Lung (tissue), 16 donors: ENCODE results near the gene RNH1. TPM values are rescaled to one million over a fixed set of nuclear protein-coding genes. Genes with fewer than 3 reads are reported as not detected.
A peak's percentile ranks its signal among the peaks of the same experiment; 100 is the strongest.

ENCODE experiments used
- ATAC-seq: fragments of 200-7000 bp; cut with Tn5 transposase; one replicate; pipeline ENCODE4 v1.9.1; 2020; ENCODE audit warnings: moderate number of reproducible peaks; ENCODE audit not compliant: insufficient read depth, low FRiP score
- DNase-seq, 3 donors: peaks; one replicate each; pipeline ENCODE4 v3.0.0-alpha.2; 2013 to 2017
- H3K27ac ChIP-seq, 2 donors: one replicate each; pipeline ENCODE4 v1.5.1; 2013; ENCODE audit warnings: mild to moderate bottlenecking in 2 of 2, moderate library complexity in 2 of 2, control low read depth in 1 of 2, inconsistent platforms in 1 of 2, low read depth in 1 of 2, low read length in 1 of 2
- H3K27me3 ChIP-seq, 3 donors: one replicate each; pipeline ENCODE4 v1.5.1; 2013; ENCODE audit warnings: low read length in 2 of 3; ENCODE audit not compliant: control insufficient read depth in 3 of 3, insufficient read depth in 3 of 3
- H3K36me3 ChIP-seq, 4 donors: one replicate each; pipeline ENCODE4 v1.5.1; 2013; ENCODE audit warnings: low read length in 4 of 4, mild to moderate bottlenecking in 1 of 4, moderate library complexity in 1 of 4; ENCODE audit not compliant: control insufficient read depth in 4 of 4, insufficient read depth in 4 of 4
- H3K4me1 ChIP-seq, 5 donors: one replicate each; pipeline ENCODE4 v1.5.1; 2013; ENCODE audit warnings: low read length in 5 of 5, mild to moderate bottlenecking in 2 of 5, moderate library complexity in 1 of 5; ENCODE audit not compliant: control insufficient read depth in 5 of 5, insufficient read depth in 5 of 5
- H3K4me3 ChIP-seq: one replicate; pipeline ENCODE4 v1.5.1; 2013; ENCODE audit warnings: mild to moderate bottlenecking, control low read depth, moderate library complexity
- H3K9ac ChIP-seq, 2 donors: one replicate each; pipeline ENCODE4 v1.5.1; 2013; ENCODE audit warnings: low read length in 2 of 2, control low read depth in 1 of 2; ENCODE audit not compliant: insufficient read depth in 1 of 2
- H3K9me3 ChIP-seq, 4 donors: one replicate each; pipeline ENCODE4 v1.5.1; 2013; ENCODE audit warnings: low read length in 3 of 4, mild to moderate bottlenecking in 1 of 4, moderate library complexity in 1 of 4; ENCODE audit not compliant: control insufficient read depth in 4 of 4, insufficient read depth in 3 of 4
- WGBS, 2 donors: extraction: QIAGEN DNeasy Blood & Tissue Kit; methylation state at CpG; one replicate each; pipeline ENCODE4 v1.1.7; 2013; 5-methylcytosine and 5-hydroxymethylcytosine counted together
- long read RNA-seq, 5 donors: transcript quantifications; one replicate each; lab custom pipeline, GENCODE V29; 2026
- polyA plus RNA-seq, 2 donors: library from polyadenylated mRNA; stranded (reverse); fragments of 200-250 nt; gene quantifications; one replicate each; pipeline ENCODE4 v1.2.1, GENCODE V29; 2013
- total RNA-seq, 2 donors: library from RNA; depleted of rRNA in 1 of 2; stranded (reverse); fragments of >200 nt in 1 of 2; gene quantifications; one replicate each; pipeline ENCODE4 v1.2.1, GENCODE V29; 2014 to 2021
- TF ChIP-seq, protein P1 (sequence below): IDR thresholded peaks from 2 replicates; pipeline ENCODE4 v1.5.1; 2012; ENCODE audit warnings: mild to moderate bottlenecking; ENCODE audit errors: control extremely low read depth, extremely low read depth
- donor health status: control.
- donor health status: control.
- donor health status: Bipolar disorder and iron deficiency.
- donor health status: healthy.
- donor health status: DM: yes; HTN: yes; CAD: no.

RNH1 gene
- 100 to 1,000 TPM; 152 to 313 TPM for total RNA-seq
- polyA plus RNA-seq: 100 to 1,000 TPM; 153 to 315 TPM
- long read RNA-seq, donor 1, transcript RNH1-224 (9 exons, 2,973 nt): minor isoform, 9 of 56 reads
- long read RNA-seq, donor 1, transcript RNH1-203 (10 exons, 1,722 nt): major isoform, 17 of 56 reads
- long read RNA-seq, donor 1, transcript RNH1-202 (10 exons, 1,791 nt): minor isoform, 7 of 56 reads
- long read RNA-seq, donor 1, partial matches to known transcripts: 16 of 56 reads
- long read RNA-seq, donor 1, other reads (novel, unspliced or antisense): 0 of 56 reads
- long read RNA-seq, donor 2, transcript RNH1-203 (10 exons, 1,722 nt): major isoform, 5 of 21 reads
- long read RNA-seq, donor 2, partial matches to known transcripts: 5 of 21 reads
- long read RNA-seq, donor 2, other reads (novel, unspliced or antisense): 0 of 21 reads
- long read RNA-seq, donor 3, transcript RNH1-202 (10 exons, 1,791 nt): major isoform, 6 of 51 reads
- long read RNA-seq, donor 3, transcript RNH1-224 (9 exons, 2,973 nt): minor isoform, 5 of 51 reads
- long read RNA-seq, donor 3, partial matches to known transcripts: 35 of 51 reads
- long read RNA-seq, donor 3, other reads (novel, unspliced or antisense): 0 of 51 reads
- long read RNA-seq, donor 4, partial matches to known transcripts: 8 of 15 reads
- long read RNA-seq, donor 4, other reads (novel, unspliced or antisense): 0 of 15 reads
- long read RNA-seq, donor 5, transcript RNH1-202 (10 exons, 1,791 nt): minor isoform, 11 of 71 reads
- long read RNA-seq, donor 5, transcript RNH1-203 (10 exons, 1,722 nt): major isoform, 27 of 71 reads
- long read RNA-seq, donor 5, partial matches to known transcripts: 24 of 71 reads
- long read RNA-seq, donor 5, other reads (novel, unspliced or antisense): 0 of 71 reads

DNA sequence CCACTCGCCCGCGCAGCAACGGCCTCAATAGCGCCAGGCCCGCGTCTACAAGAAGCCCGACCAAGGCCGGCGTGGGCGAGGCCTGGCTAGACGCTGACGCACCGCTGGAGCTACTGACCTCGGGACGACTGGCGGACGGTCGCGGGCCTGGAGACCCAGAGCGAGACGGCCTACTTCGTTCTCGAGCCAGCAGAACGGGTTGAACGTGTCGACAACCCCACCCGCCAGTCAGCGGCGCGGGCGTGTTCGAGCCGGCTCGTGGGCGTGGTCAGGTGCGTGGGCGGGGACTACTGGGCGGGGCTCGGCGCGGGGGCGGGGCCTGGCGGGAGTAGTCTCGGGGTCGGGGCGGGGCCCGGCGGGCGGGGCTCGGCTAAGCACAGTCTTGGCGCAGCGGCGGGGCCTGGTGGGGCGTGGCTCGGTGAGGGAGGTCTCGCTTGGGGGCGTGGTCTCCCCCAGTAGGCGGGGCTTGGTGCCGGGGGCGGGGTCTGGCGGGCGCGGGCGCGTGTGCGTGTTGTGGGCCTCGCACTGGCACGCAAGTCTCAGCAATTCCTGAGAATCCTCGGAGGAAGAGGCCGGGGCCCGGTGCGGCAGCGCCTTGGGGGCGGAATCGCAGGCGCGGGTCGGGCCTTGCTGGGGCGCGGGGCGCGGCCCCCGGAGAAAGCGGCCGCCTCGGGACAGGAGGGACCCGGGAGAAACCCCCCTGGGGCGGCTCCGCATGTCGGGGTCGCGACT lies at the start of gene RNH1:
Gene RNH1 (minus strand): TSS at position 248 of the 732 bp plus-strand sequence. CDS start 5,080 bp downstream, outside the sequence.
- TF ChIP-seq, protein P1, sequence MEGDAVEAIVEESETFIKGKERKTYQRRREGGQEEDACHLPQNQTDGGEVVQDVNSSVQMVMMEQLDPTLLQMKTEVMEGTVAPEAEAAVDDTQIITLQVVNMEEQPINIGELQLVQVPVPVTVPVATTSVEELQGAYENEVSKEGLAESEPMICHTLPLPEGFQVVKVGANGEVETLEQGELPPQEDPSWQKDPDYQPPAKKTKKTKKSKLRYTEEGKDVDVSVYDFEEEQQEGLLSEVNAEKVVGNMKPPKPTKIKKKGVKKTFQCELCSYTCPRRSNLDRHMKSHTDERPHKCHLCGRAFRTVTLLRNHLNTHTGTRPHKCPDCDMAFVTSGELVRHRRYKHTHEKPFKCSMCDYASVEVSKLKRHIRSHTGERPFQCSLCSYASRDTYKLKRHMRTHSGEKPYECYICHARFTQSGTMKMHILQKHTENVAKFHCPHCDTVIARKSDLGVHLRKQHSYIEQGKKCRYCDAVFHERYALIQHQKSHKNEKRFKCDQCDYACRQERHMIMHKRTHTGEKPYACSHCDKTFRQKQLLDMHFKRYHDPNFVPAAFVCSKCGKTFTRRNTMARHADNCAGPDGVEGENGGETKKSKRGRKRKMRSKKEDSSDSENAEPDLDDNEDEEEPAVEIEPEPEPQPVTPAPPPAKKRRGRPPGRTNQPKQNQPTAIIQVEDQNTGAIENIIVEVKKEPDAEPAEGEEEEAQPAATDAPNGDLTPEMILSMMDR: no peak
- H3K4me1 ChIP-seq: peaks cover 0 to 34% (median 5%) of the 10 kb centered on the region in 5 donors
- H3K36me3 ChIP-seq: peaks cover 4 to 8% (median 5%) of the 10 kb centered on the region in 4 donors
- ATAC-seq: peak; percentile 85
- H3K9ac ChIP-seq: peak within 1 kb of the TSS; percentile 78 to 97
- H3K27me3 ChIP-seq: no peaks in the 10 kb centered on the region
- peak within 1 kb of the TSS; percentile 99 to 100 for H3K27ac ChIP-seq
- DNase-seq: peak; percentile 96 to 99 (median 97)
- H3K9me3 ChIP-seq: no peaks in the 10 kb centered on the region
- peak within 1 kb of the TSS; percentile 69 for H3K4me3 ChIP-seq
- 1% methylated on average over 74 to 93 of the region's 93 CpGs for WGBS, 2 donors

DNA sequence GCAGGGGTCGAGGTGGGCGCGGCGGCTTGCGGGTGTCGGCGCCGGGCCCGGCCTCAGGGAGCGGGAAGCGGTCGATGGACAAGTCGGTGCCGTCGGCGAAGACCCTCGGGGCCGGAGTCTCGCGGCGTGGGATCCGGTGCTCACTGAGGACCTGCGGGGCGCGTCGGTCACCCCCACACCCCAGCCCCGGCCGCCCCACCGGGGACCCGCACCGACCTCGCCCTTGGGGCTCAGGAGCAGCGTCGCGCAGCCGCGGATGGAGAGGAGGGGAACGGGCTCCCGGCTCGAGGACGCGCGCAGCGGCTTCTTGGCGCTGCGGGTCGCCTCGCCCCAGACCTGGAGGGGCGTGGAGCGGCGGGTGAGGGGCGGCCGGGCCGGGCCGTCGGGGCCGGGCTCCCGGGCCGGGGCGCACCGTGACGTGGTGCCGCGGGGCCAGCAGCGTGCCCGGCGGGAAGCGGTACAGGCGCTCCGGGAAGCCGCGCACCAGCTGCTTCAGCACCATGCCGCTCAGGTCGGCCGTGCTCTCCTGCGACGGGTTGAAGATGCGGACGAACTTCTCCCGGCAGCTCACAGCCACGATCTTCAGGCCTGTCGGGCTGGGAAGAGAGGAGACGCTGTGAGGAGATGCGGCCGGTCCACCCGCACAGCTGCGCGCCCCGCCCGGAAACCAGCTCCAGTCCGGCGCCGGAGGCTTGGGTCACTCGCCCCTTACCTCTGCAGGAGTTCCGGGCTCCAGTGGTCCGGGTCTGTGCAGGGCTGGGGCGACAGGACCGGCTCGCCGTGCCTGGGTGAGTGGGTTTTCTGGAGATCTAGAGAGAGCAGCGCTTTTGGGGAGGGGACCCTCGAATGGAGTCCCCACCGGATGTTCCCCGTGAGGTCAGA lies 49.0 kb upstream of the RNH1 start:
- Histone ChIP-seq H3K27ac (no peak overlapping the region), H3K9me3 (no peaks in the 10 kb centered on the region), H3K4me1 (peaks cover 0 to 10% (median 6%) of the 10 kb centered on the region in 5 donors), H3K4me3 (no peak overlapping the region), H3K9ac (no peak overlapping the region), H3K36me3 (no peaks in the 10 kb centered on the region), H3K27me3 (peaks cover 0 to 37% (median 12%) of the 10 kb centered on the region in 3 donors)
- no peak for DNase-seq
- WGBS, 2 donors: 4 to 6% methylated on average over 90 to 104 of the region's 104 CpGs
- ATAC-seq: no peak
- TF ChIP-seq, protein P1: no peak

DNA sequence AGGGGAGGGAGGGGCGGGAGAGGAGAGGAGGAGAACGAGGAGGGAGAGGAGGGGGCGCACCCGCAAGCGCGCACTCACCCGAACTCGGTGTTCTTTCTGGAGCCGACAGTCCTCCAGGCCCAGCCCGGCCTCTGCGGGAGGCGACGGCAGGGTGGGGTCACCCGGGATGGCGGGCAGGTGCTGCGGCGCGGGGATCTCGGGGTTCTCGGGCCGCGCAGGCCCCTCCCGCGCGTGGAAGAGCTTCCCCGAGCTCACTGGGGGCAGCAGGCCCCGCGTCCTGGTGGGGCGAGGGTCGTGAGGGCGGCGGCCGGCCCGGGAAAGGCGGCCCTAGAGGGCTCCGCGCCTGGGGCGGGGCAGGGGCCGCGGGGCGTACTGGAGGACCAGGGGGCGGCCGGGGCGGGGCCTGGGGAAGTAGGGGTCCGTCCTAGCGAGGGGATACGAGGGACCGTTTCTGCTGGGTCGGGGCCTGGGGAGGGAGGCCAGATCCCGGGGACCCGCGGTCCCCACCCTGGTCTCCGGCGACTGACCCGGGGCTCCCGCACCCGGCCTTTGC lies 48.3 kb upstream of the RNH1 start:
- H3K9me3 ChIP-seq: no peaks in the 10 kb centered on the region
- TF ChIP-seq, protein P1: no peak
- peak overlapping the region; percentile 8 for H3K4me3 ChIP-seq
- peaks cover 0 to 37% (median 12%) of the 10 kb centered on the region in 3 donors for H3K27me3 ChIP-seq
- peak; percentile 1 for ATAC-seq
- H3K9ac ChIP-seq: no peak overlapping the region
- no peak overlapping the region for H3K27ac ChIP-seq
- no peaks in the 10 kb centered on the region for H3K36me3 ChIP-seq
- H3K4me1 ChIP-seq: peaks cover 0 to 10% (median 5%) of the 10 kb centered on the region in 5 donors
- DNase-seq: no peak
- 0 to 1% methylated on average over 20 to 56 of the region's 57 CpGs for WGBS, 2 donors
